WI38 (cell line): ENCODE results near the gene CCDC170.
"Not testable (repeated sequence)": the region's sequence is repeated elsewhere in the genome, so short reads cannot be mapped to it uniquely, and the experiment has no call there.

Experiments
- H3K4me3 ChIP-seq: 2 replicates; pipeline ENCODE4 v1.5.1; 2011; ENCODE audit warnings: low read depth, mild to moderate bottlenecking, control low read depth, low read length
- TF ChIP-seq, protein P1 (sequence below): IDR thresholded peaks from 2 replicates; pipeline ENCODE4 v1.5.1; 2012; ENCODE audit warnings: low read depth, mild to moderate bottlenecking, control low read depth, low read length

The CCDC170 gene

DNA sequence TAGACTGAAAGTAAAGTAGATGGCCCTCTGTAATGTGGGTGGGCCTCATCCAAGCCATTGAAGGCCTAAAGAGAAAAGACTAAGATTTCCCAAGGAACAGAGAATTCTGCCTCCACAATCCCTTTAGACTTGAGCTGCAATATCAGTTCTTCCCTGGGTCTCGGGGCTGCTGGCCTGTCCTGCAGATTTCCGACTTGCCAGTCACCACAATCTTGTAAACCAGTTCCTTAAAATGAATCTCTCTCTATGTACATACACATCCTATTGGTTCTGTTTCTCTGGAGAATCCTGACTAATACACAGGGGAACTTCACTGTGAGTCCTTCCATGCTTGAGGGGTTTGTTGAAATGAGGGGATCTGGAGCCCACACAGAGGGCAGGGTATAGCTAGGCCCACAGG is 12.9 kb downstream of the CCDC170 start:
- TF ChIP-seq, protein P1, sequence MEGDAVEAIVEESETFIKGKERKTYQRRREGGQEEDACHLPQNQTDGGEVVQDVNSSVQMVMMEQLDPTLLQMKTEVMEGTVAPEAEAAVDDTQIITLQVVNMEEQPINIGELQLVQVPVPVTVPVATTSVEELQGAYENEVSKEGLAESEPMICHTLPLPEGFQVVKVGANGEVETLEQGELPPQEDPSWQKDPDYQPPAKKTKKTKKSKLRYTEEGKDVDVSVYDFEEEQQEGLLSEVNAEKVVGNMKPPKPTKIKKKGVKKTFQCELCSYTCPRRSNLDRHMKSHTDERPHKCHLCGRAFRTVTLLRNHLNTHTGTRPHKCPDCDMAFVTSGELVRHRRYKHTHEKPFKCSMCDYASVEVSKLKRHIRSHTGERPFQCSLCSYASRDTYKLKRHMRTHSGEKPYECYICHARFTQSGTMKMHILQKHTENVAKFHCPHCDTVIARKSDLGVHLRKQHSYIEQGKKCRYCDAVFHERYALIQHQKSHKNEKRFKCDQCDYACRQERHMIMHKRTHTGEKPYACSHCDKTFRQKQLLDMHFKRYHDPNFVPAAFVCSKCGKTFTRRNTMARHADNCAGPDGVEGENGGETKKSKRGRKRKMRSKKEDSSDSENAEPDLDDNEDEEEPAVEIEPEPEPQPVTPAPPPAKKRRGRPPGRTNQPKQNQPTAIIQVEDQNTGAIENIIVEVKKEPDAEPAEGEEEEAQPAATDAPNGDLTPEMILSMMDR, result no peak

GRCh38 chr6:151509048-151509447 is 15.2 kb downstream of the CCDC170 start:
- TF ChIP-seq, protein P1, result no peak
- H3K4me3 ChIP-seq, result no peak overlapping the region

More for the DNA sequence above, 12.9 kb downstream of the CCDC170 start:
- H3K4me3 ChIP-seq, result no peak overlapping the region

DNA sequence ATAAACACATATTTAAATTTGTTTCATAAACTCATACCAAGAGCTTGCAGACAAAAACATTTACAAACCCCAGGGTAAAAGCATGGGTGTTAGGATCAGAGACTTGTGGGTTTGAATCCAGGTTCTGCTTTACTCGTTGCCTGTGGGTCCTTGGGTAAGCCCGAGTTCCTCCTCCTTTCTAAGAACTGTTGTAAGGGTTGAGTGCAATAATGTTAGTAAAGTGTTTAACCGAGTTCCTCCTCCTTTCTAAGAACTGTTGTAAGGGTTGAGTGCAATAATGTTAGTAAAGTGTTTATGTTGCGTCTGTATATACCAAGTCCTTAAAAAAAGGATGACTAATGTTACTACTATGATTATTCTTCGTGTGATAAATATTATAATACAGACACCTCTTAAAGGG is 18.7 kb downstream of the CCDC170 start:
- no peak overlapping the region for H3K4me3 ChIP-seq
- TF ChIP-seq, protein P1, result no peak

- no peak overlapping the region for H3K4me3 ChIP-seq
- TF ChIP-seq, protein P1, result no peak
Observed at GRCh38 chr6:151514000-151514730, 20.3 kb downstream of the CCDC170 start.

DNA sequence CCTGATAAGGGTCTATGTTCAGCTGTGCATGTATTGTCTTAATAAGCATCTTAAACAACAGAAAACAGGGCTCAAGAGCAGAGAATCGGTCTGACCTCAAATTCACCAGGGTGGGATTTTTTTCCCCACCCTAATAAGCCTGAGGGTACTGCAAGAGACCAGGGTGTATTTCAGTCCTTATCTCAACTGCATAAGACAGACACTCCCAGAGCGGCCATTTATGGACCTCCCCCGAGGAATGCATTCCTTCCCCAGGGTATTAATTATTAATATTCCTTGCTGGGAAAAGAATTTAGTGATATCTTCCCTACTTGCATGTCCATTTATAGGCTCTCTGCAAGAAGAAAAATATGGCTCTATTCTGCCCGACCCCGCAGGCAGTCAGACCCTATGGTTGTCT is 25.2 kb downstream of the CCDC170 start:
- H3K4me3 ChIP-seq, result not testable (repeated sequence)

GRCh38 chr6:151523034-151523433 is 29.2 kb downstream of the CCDC170 start:
- H3K4me3 ChIP-seq, result no peak overlapping the region

GRCh38 chr6:151524059-151524458 is 30.2 kb downstream of the CCDC170 start:
- TF ChIP-seq, protein P1, result no peak
- H3K4me3 ChIP-seq, result no peak overlapping the region

More at GRCh38 chr6:151523034-151523433, 29.2 kb downstream of the CCDC170 start:
- TF ChIP-seq, protein P1, result no peak

DNA sequence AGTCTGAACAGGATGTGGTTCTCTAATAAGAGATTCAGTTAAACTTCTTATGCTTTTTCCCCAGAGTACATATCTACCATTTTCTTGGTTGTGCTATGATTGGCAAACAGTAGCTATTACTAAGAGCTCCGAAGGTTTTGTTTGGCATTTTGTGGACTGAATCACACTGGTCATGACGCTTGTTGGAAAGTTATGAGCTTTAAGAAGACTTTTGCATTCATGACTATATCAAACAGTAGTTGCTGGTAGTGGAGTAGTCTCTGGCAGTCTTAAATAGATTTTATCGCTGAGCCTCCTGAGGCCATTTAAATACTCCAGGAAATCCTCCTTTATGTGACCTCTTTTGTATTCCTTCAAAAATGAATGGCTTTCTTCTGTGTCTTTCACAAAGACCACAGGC is 40.8 kb downstream of the CCDC170 start:
- TF ChIP-seq, protein P1, result no peak
- no peak overlapping the region for H3K4me3 ChIP-seq
